Activated T-cell treated with anti-CD3 and anti-CD28 coated beads, Interleukin-2, amount 50 U/mL, for 4 hours (primary cell): ENCODE results near the gene CREB3L2. TPM values are rescaled to one million over a fixed set of nuclear protein-coding genes. Genes with fewer than 3 reads are reported as not detected.
A peak's percentile ranks its signal among the peaks of the same experiment; 100 is the strongest.

Experiments
- ATAC-seq, 2 donors: fragments of 200-7000 bp; cut with Tn5 transposase; one replicate each; pipeline ENCODE4 v1.10.0; 2021
- DNase-seq: peaks from one replicate; pipeline ENCODE4 v3.0.0-alpha.2; 2020
- H3K27me3 Mint-ChIP-seq: one replicate; pipeline ENCODE4 v1.8.0; 2021; ENCODE audit warnings: low read depth, mixed read lengths
- H3K36me3 Mint-ChIP-seq: one replicate; pipeline ENCODE4 v1.8.0; 2022; ENCODE audit warnings: mixed read lengths; ENCODE audit not compliant: insufficient read depth
- H3K4me1 Mint-ChIP-seq: one replicate; pipeline ENCODE4 v1.8.0; 2021; ENCODE audit warnings: low read depth, mixed read lengths
- H3K4me3 Mint-ChIP-seq: one replicate; pipeline ENCODE4 v1.8.0; 2021; ENCODE audit warnings: mild to moderate bottlenecking, moderate library complexity, mixed read lengths
- H3K9me3 Mint-ChIP-seq: one replicate; pipeline ENCODE4 v1.8.0; 2021; ENCODE audit warnings: mixed read lengths
- total RNA-seq, 3 donors: library from RNA; stranded (reverse); gene quantifications; one replicate each; pipeline ENCODE4 v1.2.1, GENCODE V29; 2021

The CREB3L2 gene
- total RNA-seq, 3 donors from 2014 or later, result 28.1 to 34.6 (median 29.8) TPM

DNA sequence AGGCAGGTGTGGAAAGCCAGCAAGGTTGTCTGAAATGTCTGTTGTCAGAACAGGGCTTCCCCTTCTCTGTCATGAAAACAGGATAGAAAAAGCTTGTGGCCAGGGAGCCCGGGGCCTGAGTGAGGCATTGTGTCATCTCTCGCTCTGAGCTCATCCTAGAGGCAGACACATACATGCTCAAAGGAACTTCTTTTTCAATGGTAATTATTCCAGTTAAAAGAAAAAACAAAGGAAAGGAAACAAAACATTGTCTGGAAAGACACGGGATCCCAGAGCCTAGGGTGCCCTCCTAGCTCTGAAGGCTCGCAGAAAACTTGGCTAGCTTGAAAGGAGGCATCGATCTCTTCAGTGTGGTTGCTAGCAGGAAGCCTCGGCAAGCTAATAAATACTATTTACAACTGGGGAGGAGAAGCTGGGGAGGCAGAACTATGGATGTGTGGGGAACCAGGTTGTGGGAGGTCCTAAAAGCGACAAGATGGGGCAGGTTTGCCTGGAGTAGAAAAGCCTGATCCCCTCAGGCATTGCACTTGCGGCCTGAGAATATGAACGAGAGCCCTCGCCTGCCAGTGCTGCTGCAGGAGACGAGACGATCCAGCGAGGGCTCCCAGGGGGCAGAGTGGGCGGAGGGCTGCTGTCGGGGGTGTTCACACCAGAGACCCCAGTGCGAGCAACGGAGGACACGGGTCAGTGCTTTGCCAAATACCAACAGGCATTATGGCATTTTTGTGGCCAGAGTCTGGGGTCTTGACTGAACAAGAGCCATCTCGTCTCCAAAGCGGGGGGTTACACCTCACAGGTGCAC lies 122.3 kb downstream of the CREB3L2 start:
- no peak for DNase-seq
- ATAC-seq, result no peak
- H3K4me1 Mint-ChIP-seq, result no peaks in the 10 kb centered on the region
- no peaks in the 10 kb centered on the region for H3K9me3 Mint-ChIP-seq
- H3K27me3 Mint-ChIP-seq, result no peaks in the 10 kb centered on the region
- H3K4me3 Mint-ChIP-seq, result no peak overlapping the region
- H3K36me3 Mint-ChIP-seq, result peaks cover 49% of the 10 kb centered on the region

- H3K27me3 Mint-ChIP-seq, result no peaks in the 10 kb centered on the region
- H3K4me1 Mint-ChIP-seq, result peaks cover 4% of the 10 kb centered on the region
- peaks cover 50% of the 10 kb centered on the region for H3K36me3 Mint-ChIP-seq
- H3K9me3 Mint-ChIP-seq, result no peaks in the 10 kb centered on the region
- DNase-seq (no peak), ATAC-seq (no peak)
- H3K4me3 Mint-ChIP-seq, result no peak overlapping the region
Measured at GRCh38 chr7:137878333-137878961, 123.4 kb downstream of the CREB3L2 start.

GRCh38 chr7:137877027-137877675 lies 124.7 kb downstream of the CREB3L2 start:
- peaks cover 42% of the 10 kb centered on the region for H3K36me3 Mint-ChIP-seq
- H3K4me3 Mint-ChIP-seq, result no peak overlapping the region
- no peaks in the 10 kb centered on the region for H3K27me3 Mint-ChIP-seq
- ATAC-seq (no peak), DNase-seq (no peak)
- H3K9me3 Mint-ChIP-seq, result no peaks in the 10 kb centered on the region
- H3K4me1 Mint-ChIP-seq, result peaks cover 6% of the 10 kb centered on the region

DNA sequence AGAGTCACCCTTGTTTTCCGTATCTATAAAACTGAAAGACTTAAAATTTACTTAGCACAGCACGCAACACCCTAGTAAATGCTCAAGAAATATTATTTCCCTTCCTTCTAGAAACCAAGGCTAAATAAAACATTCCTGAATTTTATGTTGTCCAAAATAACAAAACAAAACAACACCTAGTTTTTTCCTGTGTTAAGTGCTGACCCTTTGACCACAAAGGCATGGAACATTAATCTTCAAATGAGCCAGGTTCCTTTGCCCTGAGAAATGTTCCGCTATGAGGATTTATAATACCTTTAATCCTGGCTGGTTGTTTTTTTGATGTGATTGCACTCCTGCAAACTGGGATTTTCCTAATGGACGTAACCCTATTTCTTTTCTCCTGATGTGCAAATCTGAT lies 126.1 kb downstream of the CREB3L2 start:
- no peak overlapping the region for H3K4me3 Mint-ChIP-seq
- H3K4me1 Mint-ChIP-seq, result peaks cover 6% of the 10 kb centered on the region
- DNase-seq (no peak), ATAC-seq (no peak)
- no peaks in the 10 kb centered on the region for H3K9me3 Mint-ChIP-seq
- no peaks in the 10 kb centered on the region for H3K27me3 Mint-ChIP-seq
- H3K36me3 Mint-ChIP-seq, result peaks cover 39% of the 10 kb centered on the region

DNA sequence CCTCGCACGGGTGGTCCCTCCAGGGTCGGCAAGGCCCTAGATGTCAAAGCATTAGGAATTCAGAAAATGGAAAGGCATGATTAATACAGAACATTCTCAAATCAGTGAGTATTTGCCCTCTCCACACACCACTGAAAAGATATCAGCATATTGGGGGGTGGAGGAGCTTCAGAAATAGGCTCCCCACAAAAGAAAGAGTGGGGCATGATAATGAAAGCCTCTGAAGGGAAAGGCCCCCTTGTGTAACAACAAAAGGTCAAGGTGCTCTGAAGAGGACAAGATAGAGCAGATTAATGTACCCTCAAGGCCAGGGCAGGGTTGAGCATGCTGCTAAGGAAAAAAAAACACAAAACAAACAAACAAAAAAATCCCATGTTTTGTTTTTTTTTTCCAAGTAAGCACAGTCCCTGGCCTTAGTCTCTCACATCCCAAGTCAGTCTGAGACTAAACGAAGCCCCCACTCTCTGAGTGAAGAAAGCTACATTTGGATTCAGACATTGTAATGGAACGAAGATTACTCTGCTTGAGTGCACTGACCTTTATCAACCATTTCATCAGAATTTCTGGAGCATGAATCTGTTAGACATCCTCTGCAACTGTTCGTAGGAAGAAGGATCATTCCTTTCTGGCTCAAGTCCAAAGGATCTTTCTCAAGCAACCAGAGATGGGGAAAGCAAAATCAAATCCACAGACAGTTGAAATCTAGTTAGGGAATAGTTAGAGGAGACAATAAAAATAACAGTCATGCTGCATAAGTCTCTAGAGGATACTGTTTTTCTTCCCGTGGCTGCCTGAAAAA lies 127.7 kb downstream of the CREB3L2 start:
- Mint-ChIP-seq H3K4me3 (no peak overlapping the region), H3K27me3 (no peaks in the 10 kb centered on the region)

DNA sequence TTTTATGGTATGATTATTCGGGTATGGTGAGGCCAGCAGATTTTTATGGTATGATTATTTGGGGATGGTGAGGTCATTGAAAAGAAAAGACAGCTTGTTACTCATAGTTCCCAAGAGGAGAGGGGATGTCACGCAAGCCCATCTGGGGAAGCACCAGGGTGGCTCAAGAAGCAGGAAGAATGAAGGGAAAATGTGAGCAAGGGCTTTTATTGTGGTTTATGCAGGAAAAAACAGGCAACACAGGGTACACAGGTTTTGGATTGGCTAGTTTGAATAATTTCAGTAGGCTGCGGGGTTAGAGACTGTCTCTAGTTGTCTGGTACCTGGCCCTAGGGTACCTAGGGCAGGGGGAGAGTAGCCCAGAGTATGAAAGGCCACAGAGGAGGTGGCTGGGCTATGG lies 128.4 kb downstream of the CREB3L2 start:
- ATAC-seq, result peak; percentile 18 to 67
- Mint-ChIP-seq H3K36me3 (peaks cover 26% of the 10 kb centered on the region), H3K4me3 (peak overlapping the region; percentile 43)

More for the DNA sequence above, 127.7 kb downstream of the CREB3L2 start:
- DNase-seq (no peak), ATAC-seq (no peak)
- H3K4me1 Mint-ChIP-seq, result peaks cover 6% of the 10 kb centered on the region
- no peaks in the 10 kb centered on the region for H3K9me3 Mint-ChIP-seq
- H3K36me3 Mint-ChIP-seq, result peaks cover 27% of the 10 kb centered on the region

DNA sequence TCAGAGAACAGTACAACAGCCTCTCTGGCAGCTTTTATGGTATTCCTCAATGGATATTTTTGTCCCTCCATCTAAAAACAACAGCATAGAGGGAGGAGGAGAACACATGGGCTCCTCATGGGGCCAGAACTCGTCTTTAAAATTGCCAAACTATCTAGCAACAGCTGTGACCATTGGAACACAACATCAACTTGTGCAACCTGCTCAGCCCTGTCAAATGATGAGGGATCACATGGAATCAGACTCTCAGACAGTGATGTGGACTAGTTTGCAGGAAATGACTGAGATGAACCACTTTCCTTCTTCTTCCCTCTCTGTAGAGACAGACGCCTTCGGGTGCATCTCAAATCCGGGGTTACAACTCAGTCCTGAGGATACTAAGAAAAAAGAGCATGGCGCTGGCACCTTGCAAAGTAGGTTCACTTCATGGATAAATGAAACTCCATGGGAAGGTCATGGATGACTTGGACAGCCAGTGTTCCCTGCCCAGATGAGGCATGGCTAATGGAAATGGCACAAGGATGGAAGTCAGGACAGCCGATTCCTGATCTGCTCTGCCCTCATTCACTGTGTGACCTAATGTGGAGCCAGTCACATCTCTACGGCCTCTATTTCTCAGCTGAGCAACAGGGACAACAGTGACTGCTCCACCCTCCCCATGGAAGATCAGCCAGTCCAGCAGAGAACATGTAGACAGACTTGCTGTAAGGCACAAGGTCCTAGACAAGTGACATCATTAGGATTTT lies 130.5 kb downstream of the CREB3L2 start:
- no peak overlapping the region for H3K4me3 Mint-ChIP-seq
- H3K9me3 Mint-ChIP-seq, result peaks cover 8% of the 10 kb centered on the region
- no peak for ATAC-seq
- H3K27me3 Mint-ChIP-seq, result no peaks in the 10 kb centered on the region
- DNase-seq, result no peak
- peaks cover 39% of the 10 kb centered on the region for H3K36me3 Mint-ChIP-seq
- H3K4me1 Mint-ChIP-seq, result peaks cover 6% of the 10 kb centered on the region

More for the DNA sequence above, 128.4 kb downstream of the CREB3L2 start:
- DNase-seq, result no peak
- H3K9me3 Mint-ChIP-seq, result no peaks in the 10 kb centered on the region
- no peaks in the 10 kb centered on the region for H3K27me3 Mint-ChIP-seq
- H3K4me1 Mint-ChIP-seq, result peaks cover 6% of the 10 kb centered on the region

DNA sequence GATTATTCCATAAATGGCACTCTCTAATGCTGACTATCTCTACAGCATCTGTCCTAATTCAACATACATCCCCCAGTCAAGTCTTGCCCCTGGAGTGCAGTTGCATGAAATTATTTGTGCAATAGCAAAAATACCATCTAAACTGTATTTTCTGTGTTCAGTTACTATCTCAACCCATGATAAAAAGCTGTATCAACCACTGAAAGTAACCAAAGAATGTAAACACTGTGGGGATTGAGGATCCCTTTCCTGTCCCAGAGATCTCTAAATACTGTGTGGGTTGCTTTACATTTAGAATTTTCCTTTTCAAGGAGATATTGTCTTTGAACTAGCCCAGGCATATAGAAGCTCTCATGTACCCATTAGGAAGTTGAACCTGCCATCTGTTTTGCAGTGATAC lies 131.2 kb downstream of the CREB3L2 start:
- Mint-ChIP-seq H3K4me3 (no peak overlapping the region), H3K27me3 (no peaks in the 10 kb centered on the region), H3K36me3 (peaks cover 43% of the 10 kb centered on the region), H3K9me3 (peaks cover 13% of the 10 kb centered on the region), H3K4me1 (peaks cover 6% of the 10 kb centered on the region)
- ATAC-seq (no peak), DNase-seq (no peak)

DNA sequence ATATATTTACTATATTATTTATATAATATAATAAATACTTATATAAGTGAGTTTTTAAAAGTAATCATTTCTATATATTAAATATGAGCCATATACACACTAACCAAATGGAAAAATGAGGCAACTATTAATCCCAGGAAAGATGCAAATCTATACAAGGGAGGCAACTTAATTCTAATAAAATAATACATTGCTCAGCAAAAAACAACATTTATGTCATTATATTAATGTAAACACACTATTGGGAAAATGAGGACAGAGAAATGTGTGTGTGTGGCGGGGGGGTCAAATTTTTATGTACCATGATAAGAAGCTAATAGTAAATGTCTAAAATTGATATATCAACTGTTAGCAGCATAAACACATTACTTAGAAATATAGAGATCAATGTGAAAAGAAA lies 131.8 kb downstream of the CREB3L2 start:
- Mint-ChIP-seq H3K36me3 (peaks cover 49% of the 10 kb centered on the region), H3K4me3 (no peak overlapping the region), H3K4me1 (peaks cover 6% of the 10 kb centered on the region), H3K27me3 (no peaks in the 10 kb centered on the region), H3K9me3 (peaks cover 18% of the 10 kb centered on the region)
- DNase-seq (no peak), ATAC-seq (no peak)

DNA sequence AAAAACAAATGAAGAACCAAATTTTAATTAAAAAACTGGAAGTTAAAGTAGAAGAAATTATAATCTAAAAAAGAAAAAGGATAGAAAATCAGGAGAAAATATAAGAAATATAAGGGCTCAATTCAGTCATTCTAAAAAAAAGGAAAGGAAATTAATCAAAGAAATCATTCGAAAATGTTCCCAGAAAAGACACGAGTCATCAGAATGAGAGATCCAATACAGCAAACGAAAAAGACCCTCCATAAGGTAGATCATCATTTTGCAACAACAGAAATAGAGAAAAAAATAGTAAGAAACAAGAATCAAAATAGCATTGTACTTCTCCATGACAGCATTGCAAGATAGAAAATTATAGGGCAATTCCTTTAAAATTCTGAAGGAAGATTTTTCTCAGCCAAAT lies 132.6 kb downstream of the CREB3L2 start:
- Mint-ChIP-seq H3K9me3 (peaks cover 18% of the 10 kb centered on the region), H3K27me3 (no peaks in the 10 kb centered on the region), H3K4me1 (peaks cover 6% of the 10 kb centered on the region), H3K4me3 (no peak overlapping the region), H3K36me3 (peaks cover 48% of the 10 kb centered on the region)
- no peak for DNase-seq
- no peak for ATAC-seq

- DNase-seq, result no peak
- H3K27me3 Mint-ChIP-seq, result no peaks in the 10 kb centered on the region
- H3K4me1 Mint-ChIP-seq, result no peaks in the 10 kb centered on the region
- peaks cover 43% of the 10 kb centered on the region for H3K36me3 Mint-ChIP-seq
- peaks cover 18% of the 10 kb centered on the region for H3K9me3 Mint-ChIP-seq
- H3K4me3 Mint-ChIP-seq, result no peak overlapping the region
- no peak for ATAC-seq
Measured at GRCh38 chr7:137867289-137867688, 134.6 kb downstream of the CREB3L2 start.

- no peak overlapping the region for H3K4me3 Mint-ChIP-seq
- no peak for ATAC-seq
Measured at GRCh38 chr7:137865764-137866163, 136.1 kb downstream of the CREB3L2 start.

GRCh38 chr7:137862964-137863363 lies 138.9 kb downstream of the CREB3L2 start:
- Mint-ChIP-seq H3K9me3 (peaks cover 18% of the 10 kb centered on the region), H3K4me3 (no peak overlapping the region), H3K27me3 (no peaks in the 10 kb centered on the region), H3K36me3 (peaks cover 36% of the 10 kb centered on the region), H3K4me1 (no peaks in the 10 kb centered on the region)
- DNase-seq (no peak), ATAC-seq (no peak)

More at GRCh38 chr7:137865764-137866163, 136.1 kb downstream of the CREB3L2 start:
- Mint-ChIP-seq H3K4me1 (no peaks in the 10 kb centered on the region), H3K9me3 (peaks cover 18% of the 10 kb centered on the region), H3K36me3 (peaks cover 44% of the 10 kb centered on the region), H3K27me3 (no peaks in the 10 kb centered on the region)
- DNase-seq, result no peak
